Gastroesophageal sphincter (tissue), 4 donors: ENCODE measurements around the gene WDR43. TPM values are rescaled to one million over a fixed set of nuclear protein-coding genes. Genes with fewer than 3 reads are reported as not detected.

ENCODE experiments used
- ATAC-seq: fragments of 150-250 bp; one replicate; pipeline ENCODE4 v1.9.1; 2016; ENCODE audit warnings: mild to moderate bottlenecking, moderate library complexity
- H3K27ac ChIP-seq, 4 donors: fragments of 200-600 bp; sonication (generic) in 3 of 4; 1 replicate in 3 of 4; 2 replicates in 1 of 4; pipeline ENCODE4 v1.5.1; 2016 to 2019
- H3K27me3 ChIP-seq: fragments of 200-600 bp; sonication (generic); one replicate; pipeline ENCODE4 v1.5.1; 2019
- H3K36me3 ChIP-seq, 2 donors: fragments of 200-600 bp; sonication (generic); one replicate each; pipeline ENCODE4 v1.5.1; 2019; ENCODE audit warnings: control low read depth in 1 of 2
- H3K4me1 ChIP-seq, 3 donors: fragments of 200-600 bp; sonication (generic); 1 replicate in 2 of 3; 2 replicates in 1 of 3; pipeline ENCODE4 v1.5.1; 2016 to 2019; ENCODE audit warnings: control low read depth in 2 of 3
- H3K4me3 ChIP-seq, 2 donors: fragments of 200-600 bp; sonication (generic); one replicate each; pipeline ENCODE4 v1.5.1; 2019; ENCODE audit warnings: mild to moderate bottlenecking in 1 of 2, moderate library complexity in 1 of 2
- H3K9me3 ChIP-seq, 3 donors: fragments of 200-600 bp; sonication (generic); one replicate each; pipeline ENCODE4 v1.5.1; 2017 to 2019; ENCODE audit warnings: control low read depth in 2 of 3
- EP300 ChIP-seq: sonication (generic); formaldehyde crosslinking; IDR thresholded peaks from one replicate; pipeline ENCODE4 v1.6.1; 2017; ENCODE audit warnings: antibody characterized with exemption, mild to moderate bottlenecking
- POLR2A ChIP-seq, 2 donors: fragments of 450-650 bp; IDR thresholded peaks; one replicate each; pipeline ENCODE4 v1.6.1; 2017; ENCODE audit warnings: antibody characterized with exemption in 2 of 2, mild to moderate bottlenecking in 2 of 2, moderate library complexity in 1 of 2
- POLR2AphosphoS5 ChIP-seq: sonication (generic); formaldehyde crosslinking; IDR thresholded peaks from one replicate; pipeline ENCODE4 v1.6.1; 2017; ENCODE audit warnings: antibody characterized with exemption
- WGBS, 2 donors: methylation state at CpG; one replicate each; pipeline ENCODE4 v1.1.5; 2018; ENCODE audit warnings: low coverage in 1 of 2; 5-methylcytosine and 5-hydroxymethylcytosine counted together
- total RNA-seq, 4 donors: library from RNA; depleted of rRNA; stranded (reverse); fragments of >200 nt; gene quantifications; one replicate each; pipeline ENCODE4 v1.1.0, GENCODE V29; 2016
- TF ChIP-seq, protein P1 (sequence below), 4 experiments: fragments of 200-600 bp in 2 of 4; fragments of 450-650 bp in 2 of 4; sonication (generic) in 1 of 4; IDR thresholded peaks; one replicate each; pipeline ENCODE4 v1.5.1; 2017 to 2019; ENCODE audit warnings: antibody characterized with exemption in 4 of 4, mild to moderate bottlenecking in 2 of 4, moderate library complexity in 2 of 4

Gene WDR43
- total RNA-seq, 4 donors from 2014 or later, result 29.6 to 51.7 (median 39.0) TPM

GRCh38 chr2:28962505-28962904 is 68.0 kb downstream of the WDR43 start:
- Histone ChIP-seq H3K4me1 (peaks cover 0 to 10% (median 0%) of the 10 kb centered on the region in 3 donors), H3K36me3 (no peaks in the 10 kb centered on the region), H3K9me3 (no peaks in the 10 kb centered on the region), H3K27me3 (no peaks in the 10 kb centered on the region), H3K4me3 (no peak overlapping the region), H3K27ac (no peak overlapping the region)
- ATAC-seq, result no peak
- WGBS, 2 donors, result 88 to 100% methylated on average over 1 of the region's 1 CpG
- TF ChIP-seq POLR2A (IDR thresholded peaks at IDR 0.05) (no peak), EP300 (no peak)

- TF ChIP-seq, protein P1, sequence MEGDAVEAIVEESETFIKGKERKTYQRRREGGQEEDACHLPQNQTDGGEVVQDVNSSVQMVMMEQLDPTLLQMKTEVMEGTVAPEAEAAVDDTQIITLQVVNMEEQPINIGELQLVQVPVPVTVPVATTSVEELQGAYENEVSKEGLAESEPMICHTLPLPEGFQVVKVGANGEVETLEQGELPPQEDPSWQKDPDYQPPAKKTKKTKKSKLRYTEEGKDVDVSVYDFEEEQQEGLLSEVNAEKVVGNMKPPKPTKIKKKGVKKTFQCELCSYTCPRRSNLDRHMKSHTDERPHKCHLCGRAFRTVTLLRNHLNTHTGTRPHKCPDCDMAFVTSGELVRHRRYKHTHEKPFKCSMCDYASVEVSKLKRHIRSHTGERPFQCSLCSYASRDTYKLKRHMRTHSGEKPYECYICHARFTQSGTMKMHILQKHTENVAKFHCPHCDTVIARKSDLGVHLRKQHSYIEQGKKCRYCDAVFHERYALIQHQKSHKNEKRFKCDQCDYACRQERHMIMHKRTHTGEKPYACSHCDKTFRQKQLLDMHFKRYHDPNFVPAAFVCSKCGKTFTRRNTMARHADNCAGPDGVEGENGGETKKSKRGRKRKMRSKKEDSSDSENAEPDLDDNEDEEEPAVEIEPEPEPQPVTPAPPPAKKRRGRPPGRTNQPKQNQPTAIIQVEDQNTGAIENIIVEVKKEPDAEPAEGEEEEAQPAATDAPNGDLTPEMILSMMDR (IDR thresholded peaks at IDR 0.05), result no peak
- TF ChIP-seq POLR2AphosphoS5 (no peak), POLR2A (IDR thresholded peaks at IDR 0.05) (no peak), EP300 (no peak)
- Histone ChIP-seq H3K9me3 (no peaks in the 10 kb centered on the region), H3K27ac (no peak overlapping the region), H3K27me3 (no peaks in the 10 kb centered on the region), H3K4me1 (no peaks in the 10 kb centered on the region), H3K4me3 (no peak overlapping the region), H3K36me3 (no peaks in the 10 kb centered on the region)
- no peak for ATAC-seq
- 100% methylated on average over 2 to 3 of the region's 6 CpGs for WGBS, 2 donors
Observed at GRCh38 chr2:28970464-28971160, 76.1 kb downstream of the WDR43 start.

DNA sequence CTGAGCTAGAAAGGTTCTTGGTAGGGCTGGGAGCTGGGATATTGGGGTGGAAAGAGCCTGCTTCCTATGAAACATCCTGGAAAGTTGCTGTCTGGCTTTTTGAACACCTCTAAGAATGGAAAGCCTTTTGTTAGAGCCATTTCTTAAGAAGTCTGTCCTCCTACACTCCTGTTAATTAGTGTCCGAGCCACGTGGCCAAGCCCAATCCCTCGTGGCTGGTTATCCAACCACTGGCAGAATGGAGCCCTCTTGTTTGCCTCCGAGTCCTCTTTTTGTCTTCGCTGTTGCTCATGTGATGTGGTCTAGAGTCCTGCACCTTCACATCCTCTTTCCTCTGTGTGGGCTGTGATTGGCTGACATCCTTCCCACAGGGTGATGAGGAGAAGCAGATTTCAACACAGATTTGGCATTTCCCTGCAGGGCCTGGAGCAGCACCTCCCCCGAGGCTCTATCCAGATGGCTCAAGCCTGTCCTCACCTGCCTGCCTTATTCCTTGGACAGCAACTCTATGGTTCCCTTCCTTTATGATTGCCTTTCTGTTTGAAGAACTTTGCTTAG is 78.4 kb downstream of the WDR43 start:
- TF ChIP-seq, protein P1 (IDR thresholded peaks at IDR 0.05), result no peak
- TF ChIP-seq POLR2A (IDR thresholded peaks at IDR 0.05) (no peak), EP300 (no peak), POLR2AphosphoS5 (no peak)
- Histone ChIP-seq H3K36me3 (no peaks in the 10 kb centered on the region), H3K4me1 (no peaks in the 10 kb centered on the region), H3K27me3 (no peaks in the 10 kb centered on the region), H3K4me3 (no peak overlapping the region), H3K9me3 (no peaks in the 10 kb centered on the region), H3K27ac (no peak overlapping the region)
- no peak for ATAC-seq
- 73 to 81% methylated on average over 4 to 6 of the region's 6 CpGs for WGBS, 2 donors

GRCh38 chr2:28974252-28974651 is 79.8 kb downstream of the WDR43 start:
- H3K4me3 ChIP-seq, result no peak overlapping the region
- 83 to 85% methylated on average over 3 to 4 of the region's 4 CpGs for WGBS, 2 donors
- TF ChIP-seq POLR2A (IDR thresholded peaks at IDR 0.05), result no peak
- no peak for TF ChIP-seq POLR2AphosphoS5
- TF ChIP-seq EP300, result no peak
- TF ChIP-seq, protein P1 (IDR thresholded peaks at IDR 0.05), result no peak
- ATAC-seq, result no peak
- no peaks in the 10 kb centered on the region for H3K27me3 ChIP-seq
- H3K9me3 ChIP-seq, result no peaks in the 10 kb centered on the region
- no peaks in the 10 kb centered on the region for H3K36me3 ChIP-seq
- H3K27ac ChIP-seq, result no peak overlapping the region
- H3K4me1 ChIP-seq, result no peaks in the 10 kb centered on the region

DNA sequence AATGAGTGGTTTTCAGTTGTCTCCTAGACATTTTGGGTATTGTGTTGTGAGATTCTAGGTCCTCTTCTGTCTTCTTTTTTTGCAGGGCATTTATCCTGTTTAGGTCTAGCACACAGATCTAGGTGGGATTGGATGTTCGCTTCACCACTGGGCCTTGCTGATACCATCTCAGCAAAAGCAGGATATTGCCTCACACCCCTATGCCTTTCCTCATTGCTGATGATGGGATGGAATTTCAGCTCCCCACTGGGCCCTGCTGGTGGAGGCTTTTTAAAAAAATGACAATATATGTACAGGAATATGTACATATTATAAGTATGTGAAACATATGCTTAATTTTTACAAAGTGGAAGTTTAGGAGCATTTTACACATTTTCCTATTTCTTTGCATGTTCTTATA is 81.2 kb downstream of the WDR43 start:
- Histone ChIP-seq H3K9me3 (no peaks in the 10 kb centered on the region), H3K4me1 (peaks cover 0 to 10% (median 8%) of the 10 kb centered on the region in 3 donors), H3K4me3 (no peak overlapping the region), H3K27ac (no peak overlapping the region), H3K36me3 (no peaks in the 10 kb centered on the region), H3K27me3 (no peaks in the 10 kb centered on the region)
- ATAC-seq, result no peak
- TF ChIP-seq, protein P1 (IDR thresholded peaks at IDR 0.05), result no peak
- WGBS, 2 donors, result 100% methylated on average over 1 of the region's 1 CpG
